ENCODE measurements around the gene TMEM179B.
A peak's percentile ranks its signal among the peaks of the same experiment; 100 is the strongest.

The TMEM179B gene

DNA sequence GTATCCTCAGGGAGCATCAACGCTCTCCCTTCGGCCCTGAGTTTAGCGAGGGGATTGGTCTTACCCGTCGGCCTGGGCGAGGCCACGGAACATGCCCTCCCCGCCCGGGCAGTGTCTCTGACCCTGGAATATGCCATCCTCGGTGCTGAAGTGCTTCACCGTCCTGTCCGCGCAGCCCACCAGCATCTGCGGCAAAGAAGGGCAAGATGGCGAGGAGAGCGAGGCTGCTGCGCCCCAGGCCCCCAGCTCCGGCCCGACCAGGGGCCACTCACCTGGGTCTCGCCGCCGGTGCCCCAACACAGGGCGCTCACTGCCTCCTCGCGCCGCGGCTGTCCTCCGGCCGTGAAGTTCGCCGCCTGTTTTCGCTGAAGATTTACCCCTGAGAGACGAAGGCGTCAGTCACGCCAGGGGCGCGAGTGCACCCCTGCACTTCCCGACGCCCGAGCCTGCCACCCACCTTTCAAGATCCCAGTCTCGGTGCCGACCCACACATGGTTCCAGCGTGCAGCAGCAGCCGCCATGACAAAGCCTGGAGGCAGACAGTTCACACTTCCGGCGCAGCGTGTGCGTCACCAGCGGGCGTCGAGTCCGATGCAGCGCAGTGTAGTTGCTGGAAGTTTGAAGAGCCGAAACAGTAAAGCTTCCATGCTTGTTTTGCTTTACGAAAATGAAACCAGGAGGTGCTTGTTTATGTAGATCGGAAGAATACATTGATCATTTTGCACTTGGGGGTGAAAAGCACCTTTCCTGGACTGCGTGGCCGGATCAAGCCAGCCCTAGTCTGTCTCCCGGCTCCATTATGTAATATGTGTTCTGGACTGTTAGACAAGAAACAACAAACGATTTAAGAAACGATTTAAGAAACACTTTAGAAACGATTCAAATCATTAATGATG, 52.1 kb downstream of the TMEM179B start, which contains the start of gene WDR74:
Gene WDR74, minus strand, starts transcription at position 541 of the 896 bp plus-strand sequence. Its CDS starts 20 bp downstream, at position 521.
- peak; percentile 91 to 92 for DNase-seq
